GM23338 (cell line): ENCODE results near the gene ZKSCAN4.

Source experiments
- CREB1 ChIP-seq: fragments of 250-450 bp; sonication (Bioruptor Pico); IDR thresholded peaks from 2 replicates; pipeline ENCODE4 v1.5.0; 2020; ENCODE audit warnings: low read depth, mild to moderate bottlenecking, moderate library complexity
- EZH2 ChIP-seq: fragments of 200-600 bp; sonication (generic); IDR thresholded peaks from one replicate; pipeline ENCODE4 v1.8.0; 2017; ENCODE audit warnings: antibody characterized with exemption, mild to moderate bottlenecking, low read depth; ENCODE audit not compliant: unreplicated experiment
- EZH2phosphoT487 ChIP-seq: fragments of 200-600 bp; sonication (generic); IDR thresholded peaks from one replicate; pipeline ENCODE4 v1.8.1; 2018; ENCODE audit warnings: antibody characterized with exemption; ENCODE audit not compliant: unreplicated experiment
- JUNB ChIP-seq: IDR thresholded peaks from one replicate; pipeline ENCODE4 v1.6.1; 2016; ENCODE audit warnings: antibody characterized with exemption; ENCODE audit not compliant: unreplicated experiment
- POLR2AphosphoS5 ChIP-seq: IDR thresholded peaks from 2 replicates; pipeline ENCODE4 v1.6.1; 2016; ENCODE audit warnings: antibody characterized with exemption, low read depth
- ZNF331 ChIP-seq: fragments of 250-450 bp; sonication (Bioruptor Pico); IDR thresholded peaks from 2 replicates; pipeline ENCODE4 v1.5.0; 2020; ENCODE audit warnings: low read depth, mild to moderate bottlenecking, moderate library complexity
- TF ChIP-seq, protein P1 (sequence below), 2 experiments: fragments of 200-600 bp in 1 of 2; sonication (generic) in 1 of 2; conservative IDR thresholded peaks; 2 replicates each; pipeline versions ENCODE4 v1.5.1 to v1.6.1; 2016 to 2017; ENCODE audit warnings: antibody characterized with exemption in 2 of 2, low read depth in 2 of 2, mild to moderate bottlenecking in 2 of 2, moderate library complexity in 1 of 2
- TF ChIP-seq, protein P2 (sequence below): IDR thresholded peaks from one replicate; pipeline ENCODE4 v1.6.1; 2018; ENCODE audit warnings: antibody characterized with exemption; ENCODE audit not compliant: unreplicated experiment

DNA sequence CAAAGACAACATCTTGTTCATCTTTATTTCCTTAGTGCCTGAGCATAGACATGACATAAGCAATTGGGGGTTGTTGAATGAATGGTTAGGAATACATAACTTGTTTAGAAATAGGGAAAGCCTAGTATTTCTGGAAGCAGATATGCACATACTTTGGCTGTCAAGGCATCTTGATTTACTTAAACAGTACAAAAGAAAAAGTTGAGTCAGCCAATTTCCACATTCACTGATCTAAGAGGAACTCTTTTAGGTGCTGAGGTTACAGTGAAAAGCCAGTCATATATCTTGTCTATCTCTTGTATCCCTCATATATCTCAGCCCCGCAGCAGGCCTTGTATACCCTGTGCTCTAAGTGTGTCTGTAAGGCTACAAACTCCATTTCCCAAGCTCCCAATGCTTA, 11.6 kb downstream of the ZKSCAN4 start:
- TF ChIP-seq, protein P1, sequence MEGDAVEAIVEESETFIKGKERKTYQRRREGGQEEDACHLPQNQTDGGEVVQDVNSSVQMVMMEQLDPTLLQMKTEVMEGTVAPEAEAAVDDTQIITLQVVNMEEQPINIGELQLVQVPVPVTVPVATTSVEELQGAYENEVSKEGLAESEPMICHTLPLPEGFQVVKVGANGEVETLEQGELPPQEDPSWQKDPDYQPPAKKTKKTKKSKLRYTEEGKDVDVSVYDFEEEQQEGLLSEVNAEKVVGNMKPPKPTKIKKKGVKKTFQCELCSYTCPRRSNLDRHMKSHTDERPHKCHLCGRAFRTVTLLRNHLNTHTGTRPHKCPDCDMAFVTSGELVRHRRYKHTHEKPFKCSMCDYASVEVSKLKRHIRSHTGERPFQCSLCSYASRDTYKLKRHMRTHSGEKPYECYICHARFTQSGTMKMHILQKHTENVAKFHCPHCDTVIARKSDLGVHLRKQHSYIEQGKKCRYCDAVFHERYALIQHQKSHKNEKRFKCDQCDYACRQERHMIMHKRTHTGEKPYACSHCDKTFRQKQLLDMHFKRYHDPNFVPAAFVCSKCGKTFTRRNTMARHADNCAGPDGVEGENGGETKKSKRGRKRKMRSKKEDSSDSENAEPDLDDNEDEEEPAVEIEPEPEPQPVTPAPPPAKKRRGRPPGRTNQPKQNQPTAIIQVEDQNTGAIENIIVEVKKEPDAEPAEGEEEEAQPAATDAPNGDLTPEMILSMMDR (conservative IDR thresholded peaks at IDR 0.05; ENCODE audit: low read depth in 2 of 2), result no peak
- no peak for TF ChIP-seq EZH2
- no peak for TF ChIP-seq POLR2AphosphoS5
- TF ChIP-seq EZH2phosphoT487, result no peak
- no peak for TF ChIP-seq JUNB
- no peak for TF ChIP-seq CREB1 (CRISPR knock-in tag)
- TF ChIP-seq, protein P2, sequence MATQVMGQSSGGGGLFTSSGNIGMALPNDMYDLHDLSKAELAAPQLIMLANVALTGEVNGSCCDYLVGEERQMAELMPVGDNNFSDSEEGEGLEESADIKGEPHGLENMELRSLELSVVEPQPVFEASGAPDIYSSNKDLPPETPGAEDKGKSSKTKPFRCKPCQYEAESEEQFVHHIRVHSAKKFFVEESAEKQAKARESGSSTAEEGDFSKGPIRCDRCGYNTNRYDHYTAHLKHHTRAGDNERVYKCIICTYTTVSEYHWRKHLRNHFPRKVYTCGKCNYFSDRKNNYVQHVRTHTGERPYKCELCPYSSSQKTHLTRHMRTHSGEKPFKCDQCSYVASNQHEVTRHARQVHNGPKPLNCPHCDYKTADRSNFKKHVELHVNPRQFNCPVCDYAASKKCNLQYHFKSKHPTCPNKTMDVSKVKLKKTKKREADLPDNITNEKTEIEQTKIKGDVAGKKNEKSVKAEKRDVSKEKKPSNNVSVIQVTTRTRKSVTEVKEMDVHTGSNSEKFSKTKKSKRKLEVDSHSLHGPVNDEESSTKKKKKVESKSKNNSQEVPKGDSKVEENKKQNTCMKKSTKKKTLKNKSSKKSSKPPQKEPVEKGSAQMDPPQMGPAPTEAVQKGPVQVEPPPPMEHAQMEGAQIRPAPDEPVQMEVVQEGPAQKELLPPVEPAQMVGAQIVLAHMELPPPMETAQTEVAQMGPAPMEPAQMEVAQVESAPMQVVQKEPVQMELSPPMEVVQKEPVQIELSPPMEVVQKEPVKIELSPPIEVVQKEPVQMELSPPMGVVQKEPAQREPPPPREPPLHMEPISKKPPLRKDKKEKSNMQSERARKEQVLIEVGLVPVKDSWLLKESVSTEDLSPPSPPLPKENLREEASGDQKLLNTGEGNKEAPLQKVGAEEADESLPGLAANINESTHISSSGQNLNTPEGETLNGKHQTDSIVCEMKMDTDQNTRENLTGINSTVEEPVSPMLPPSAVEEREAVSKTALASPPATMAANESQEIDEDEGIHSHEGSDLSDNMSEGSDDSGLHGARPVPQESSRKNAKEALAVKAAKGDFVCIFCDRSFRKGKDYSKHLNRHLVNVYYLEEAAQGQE, result no peak
- TF ChIP-seq ZNF331 (CRISPR knock-in tag), result no peak
